GM12875 (cell line): ENCODE results near the gene CCDC34.
A peak's percentile ranks its signal among the peaks of the same experiment; 100 is the strongest.

Experiments used
- H3K4me3 ChIP-seq: one replicate; pipeline ENCODE4 v1.5.1; 2011; ENCODE audit warnings: low read depth, low read length, control low read depth
- CTCF ChIP-seq: IDR thresholded peaks from 2 replicates; pipeline ENCODE4 v1.5.1; 2011; ENCODE audit warnings: low read depth, mild to moderate bottlenecking, control low read depth, inconsistent platforms, low read length, moderate library complexity, borderline replicate concordance; ENCODE audit not compliant: insufficient read depth

The CCDC34 gene

GRCh38 chr11:27296497-27296896 lies 66.5 kb downstream of the CCDC34 start:
- no peak overlapping the region for H3K4me3 ChIP-seq
- peak; percentile 46; the same call in 1 of the 2 replicates for TF ChIP-seq CTCF

GRCh38 chr11:27295928-27296327 lies 67.1 kb downstream of the CCDC34 start:
- no peak overlapping the region for H3K4me3 ChIP-seq

GRCh38 chr11:27294654-27295053 lies 68.4 kb downstream of the CCDC34 start:
- H3K4me3 ChIP-seq = no peak overlapping the region
- no peak for TF ChIP-seq CTCF

More at GRCh38 chr11:27295928-27296327, 67.1 kb downstream of the CCDC34 start:
- TF ChIP-seq CTCF = no peak

- no peak overlapping the region for H3K4me3 ChIP-seq
- no peak for TF ChIP-seq CTCF
Measured at GRCh38 chr11:27293515-27294417, 69.2 kb downstream of the CCDC34 start.

- no peak for TF ChIP-seq CTCF
- H3K4me3 ChIP-seq = no peak overlapping the region
Measured at GRCh38 chr11:27292637-27293010, 70.4 kb downstream of the CCDC34 start.

GRCh38 chr11:27291954-27292636 lies 70.9 kb downstream of the CCDC34 start:
- no peak overlapping the region for H3K4me3 ChIP-seq
- no peak for TF ChIP-seq CTCF
